NAMALWA (cell line): Measurements from ENCODE around the gene ZSWIM9.

ENCODE experiments used
- DNase-seq: peaks from one replicate; pipeline ENCODE4 v3.0.0-alpha.2; 2015; ENCODE audit warnings: low spot score

The ZSWIM9 gene

GRCh38 chr19:48169939-48170803 lies at the start of gene ZSWIM9, which contains the start of gene LIG1:
Gene ZSWIM9 (plus strand): TSS chr19:48170680. CDS start chr19:48171803, 1,123 bp downstream.
Gene LIG1 (minus strand): TSS chr19:48170344. CDS start chr19:48165566, 4,778 bp downstream.
- DNase-seq = peak; percentile 95

GRCh38 chr19:48121066-48121465 lies 49.4 kb upstream of the ZSWIM9 start:
- no peak for DNase-seq

- DNase-seq = no peak
These were observed 48.5 kb upstream of the ZSWIM9 start for GRCh38 chr19:48121909-48122371.

DNA sequence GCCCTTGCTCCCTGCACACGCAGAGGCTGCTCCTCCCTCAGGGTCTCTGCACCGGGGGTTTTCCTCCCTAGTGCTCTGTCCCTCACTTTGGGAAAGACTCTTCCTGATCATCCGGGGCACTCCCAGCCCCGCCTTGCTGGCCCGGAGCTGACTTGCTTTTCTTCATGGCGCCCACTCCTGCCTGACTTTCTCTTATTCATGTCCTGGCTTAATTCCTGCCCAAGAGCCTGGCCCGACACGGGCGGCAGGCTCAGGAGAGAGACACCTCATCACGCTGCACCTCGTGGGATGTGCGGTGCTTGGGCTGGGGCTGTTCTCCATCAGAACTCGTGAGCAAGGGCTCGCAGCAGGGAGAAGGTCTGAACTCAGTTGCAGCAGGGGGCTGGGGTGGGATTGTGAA lies 48.1 kb upstream of the ZSWIM9 start:
- DNase-seq = no peak

GRCh38 chr19:48123907-48124651 lies 46.4 kb upstream of the ZSWIM9 start:
- no peak for DNase-seq

- no peak for DNase-seq
These were observed 42.9 kb upstream of the ZSWIM9 start for GRCh38 chr19:48127561-48127960.

DNA sequence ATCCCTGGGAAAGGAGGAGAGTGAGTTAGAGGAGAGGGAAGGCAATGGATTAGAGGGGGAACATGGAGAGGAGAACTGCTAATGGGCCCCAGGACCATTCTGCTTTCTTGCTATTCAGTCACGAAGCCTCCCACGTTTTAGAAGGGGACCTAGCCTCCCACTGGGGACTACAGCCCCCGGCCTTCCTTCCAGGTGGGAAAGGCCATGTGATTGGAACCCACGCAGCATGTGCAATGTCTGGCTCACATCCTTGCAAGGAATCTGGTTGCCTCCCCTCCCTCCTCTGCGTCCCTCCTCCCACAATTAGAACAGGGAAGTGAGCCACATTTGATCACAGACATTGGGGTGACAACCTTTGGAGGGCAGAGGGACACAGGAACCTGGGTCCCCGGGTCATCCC lies 37.4 kb upstream of the ZSWIM9 start:
- no peak for DNase-seq

DNA sequence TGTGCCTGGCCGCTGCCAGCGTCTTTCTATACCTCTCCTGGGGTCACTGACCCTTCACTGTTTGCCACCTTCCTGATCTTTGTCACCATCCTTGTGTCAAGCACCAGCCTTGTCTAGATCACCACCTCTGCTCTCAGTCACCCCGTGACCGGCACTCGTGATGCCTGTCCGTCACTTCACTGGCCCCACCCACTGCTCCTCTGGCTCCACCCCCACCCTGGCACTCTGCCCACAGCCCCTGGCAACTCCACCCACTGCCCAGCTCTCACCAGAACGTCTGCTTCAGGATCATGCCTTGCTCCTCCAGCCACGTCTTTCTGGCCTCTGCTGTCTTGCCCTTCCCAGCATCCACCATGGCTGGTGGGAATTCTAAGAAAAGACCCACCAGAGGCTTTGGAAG lies 35.1 kb upstream of the ZSWIM9 start:
- peak; percentile 28 for DNase-seq

DNA sequence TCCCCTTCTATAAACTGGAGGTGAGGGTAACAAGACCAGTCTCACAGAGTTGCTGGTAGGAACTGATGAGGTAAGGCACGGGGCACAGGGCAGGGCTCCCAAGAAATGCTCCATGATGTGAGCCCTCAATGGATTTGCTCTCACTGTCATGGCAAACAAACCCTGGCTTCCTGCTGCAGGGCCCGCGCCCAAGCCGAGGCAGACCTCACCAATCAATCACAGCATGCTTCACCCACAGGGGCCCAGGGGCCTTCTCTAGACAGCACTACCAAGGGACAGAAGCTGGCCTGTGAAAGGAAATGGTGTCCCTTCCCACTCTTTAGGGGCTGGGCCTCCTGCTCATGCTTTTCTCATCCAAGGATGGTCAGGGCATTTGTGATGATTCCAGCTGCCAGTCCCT lies 33.9 kb upstream of the ZSWIM9 start:
- DNase-seq = no peak

DNA sequence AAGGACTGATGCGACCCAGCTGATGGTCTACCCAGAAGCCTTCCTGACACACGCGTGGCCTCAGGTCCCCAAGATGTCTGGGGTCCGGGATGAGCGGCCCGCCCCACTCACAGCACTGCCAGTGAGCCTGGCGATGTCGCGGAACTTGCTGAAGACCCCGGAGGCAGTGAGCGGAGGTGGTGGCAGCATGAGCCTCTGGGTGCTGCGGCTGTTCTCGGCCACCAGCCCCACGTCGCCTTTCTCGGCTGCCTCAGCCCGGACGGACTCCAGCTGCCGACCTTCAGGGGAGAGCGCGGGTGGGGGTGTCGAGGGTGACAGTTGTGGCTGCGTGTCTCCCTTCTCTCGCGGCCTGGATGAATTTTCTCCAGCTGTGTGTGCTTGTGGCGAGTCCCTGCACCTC lies 33.1 kb upstream of the ZSWIM9 start:
- DNase-seq = no peak

DNA sequence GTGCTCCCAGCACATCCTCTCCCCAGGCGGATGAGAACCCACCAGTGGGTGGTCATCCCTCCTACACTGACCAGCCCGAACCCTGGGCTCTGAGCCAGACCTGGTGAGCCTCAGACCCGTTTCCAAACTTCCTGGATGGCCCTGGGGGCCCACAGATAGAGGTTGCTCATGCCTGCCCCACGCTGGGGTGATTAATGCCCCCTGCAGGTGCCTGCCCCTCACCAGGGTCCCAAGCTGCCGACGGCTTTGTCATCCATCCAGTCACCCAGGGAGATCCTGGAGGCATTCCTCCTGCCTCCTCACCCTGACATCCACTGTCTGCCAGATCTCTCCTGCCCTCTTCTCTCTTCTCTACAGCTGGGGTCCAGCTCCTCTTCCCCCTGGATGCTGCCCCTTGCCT lies 31.4 kb upstream of the ZSWIM9 start:
- no peak for DNase-seq

DNA sequence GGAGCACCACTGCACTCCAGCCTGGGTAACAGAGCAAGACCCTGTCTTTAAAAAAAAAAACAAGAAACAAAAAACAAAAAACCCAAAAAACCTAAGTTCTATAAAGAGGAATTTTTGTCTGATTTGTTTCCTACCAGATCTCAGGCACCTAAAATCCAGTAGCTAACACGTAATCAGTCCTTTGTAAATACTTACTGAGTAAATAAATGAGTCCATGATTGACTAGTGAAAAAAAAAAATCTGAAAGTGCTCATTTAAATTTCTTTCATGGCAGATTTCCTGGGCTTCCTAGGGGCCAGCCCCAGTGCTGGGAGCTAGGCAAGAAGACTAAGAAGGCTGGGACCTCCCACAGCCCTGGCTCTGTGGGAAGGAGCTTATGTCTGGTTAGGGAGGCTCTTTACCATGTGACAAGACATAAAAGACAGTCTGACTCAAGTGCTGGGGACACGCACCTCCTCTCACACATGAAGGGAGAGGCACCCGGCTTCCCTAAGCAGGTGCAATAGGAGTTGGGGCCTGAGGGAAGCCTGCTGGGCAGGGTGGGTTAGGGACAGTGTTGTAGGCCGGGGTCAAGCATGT lies 22.8 kb upstream of the ZSWIM9 start:
- no peak for DNase-seq

DNA sequence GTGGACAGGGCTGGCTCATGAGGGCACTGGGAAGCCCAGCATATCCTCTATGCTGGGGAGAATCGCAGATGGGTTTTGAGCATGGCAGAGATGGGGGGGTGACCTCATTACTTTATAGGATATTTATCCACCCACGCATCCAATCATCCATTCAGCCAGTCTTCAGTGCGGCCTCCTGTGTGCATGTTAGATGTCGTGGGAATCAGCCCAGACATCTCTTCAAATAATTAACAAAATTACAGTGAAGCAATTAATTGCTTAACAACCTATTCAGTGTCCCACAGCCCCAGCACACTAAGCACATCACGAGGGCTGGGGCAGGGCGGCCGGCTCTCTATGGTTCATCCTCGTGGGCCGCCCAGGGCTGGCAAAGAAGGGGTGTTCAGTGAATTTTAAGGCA lies 21.9 kb upstream of the ZSWIM9 start:
- DNase-seq = no peak

DNA sequence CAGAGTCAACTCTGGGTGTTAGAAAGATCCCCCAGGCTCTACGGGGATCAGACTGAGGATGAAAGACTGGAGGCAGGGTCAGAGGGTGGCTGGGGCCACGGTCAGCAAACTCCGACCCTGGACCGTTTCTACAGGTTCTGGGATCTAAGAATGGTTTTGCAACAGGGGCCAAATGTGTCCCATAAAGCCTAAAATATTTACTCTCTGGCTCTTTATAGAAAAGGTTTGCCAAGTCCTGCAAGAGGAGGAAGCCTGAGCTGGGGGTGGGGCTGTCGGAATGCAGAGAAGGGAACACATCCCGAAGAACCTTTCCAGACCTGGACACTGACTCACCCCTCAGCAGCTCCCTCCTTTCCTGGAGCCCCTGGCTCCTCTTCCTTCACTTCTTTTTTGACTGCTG lies 21.1 kb upstream of the ZSWIM9 start:
- DNase-seq = no peak

- peak; percentile 84 for DNase-seq
These were observed 17.9 kb upstream of the ZSWIM9 start for GRCh38 chr19:48152551-48152950.

DNA sequence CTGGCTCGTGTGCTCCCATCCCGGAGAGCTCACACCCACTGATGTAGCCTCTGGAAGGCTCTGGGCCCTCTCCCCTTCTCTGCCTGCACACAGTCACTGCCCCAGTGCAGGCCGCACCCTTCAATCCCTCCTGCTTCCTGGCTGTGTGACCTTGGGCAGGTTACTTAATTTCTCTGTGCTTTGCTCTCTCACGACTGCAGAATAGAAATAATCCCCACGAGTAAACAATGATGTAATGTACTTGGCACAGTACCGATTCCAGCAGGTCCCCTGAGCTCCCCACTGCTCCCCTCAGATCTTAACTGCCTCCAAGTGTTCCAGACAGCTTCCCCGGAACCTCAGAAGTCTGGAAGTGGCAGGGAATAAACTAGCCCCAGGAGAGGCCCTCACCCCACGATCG lies 16.5 kb upstream of the ZSWIM9 start:
- no peak for DNase-seq

GRCh38 chr19:48158210-48158790 lies 12.2 kb upstream of the ZSWIM9 start:
- DNase-seq = no peak

DNA sequence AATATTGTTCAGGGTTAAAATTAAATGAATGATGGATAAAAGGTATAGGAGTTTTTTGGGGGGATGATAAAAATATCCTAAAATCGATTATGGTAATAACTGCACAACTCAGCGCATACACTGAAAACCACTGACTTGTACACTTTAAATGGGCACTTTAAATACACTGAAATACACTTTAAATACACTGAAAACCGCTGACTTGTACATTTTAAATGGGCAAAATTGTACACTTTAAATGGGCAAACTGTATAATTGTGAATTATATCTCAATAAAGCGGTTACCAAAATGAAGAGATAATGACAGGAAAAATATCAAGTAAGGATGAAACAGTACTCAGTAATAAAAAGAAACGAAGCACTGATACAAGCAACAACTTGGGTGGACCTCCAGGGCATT lies 1.8 kb upstream of the ZSWIM9 start:
- no peak for DNase-seq

- DNase-seq = peak; percentile 72
These were observed 922 bp upstream of the ZSWIM9 start for GRCh38 chr19:48169578-48169938.

- peak; percentile 80 for DNase-seq
These were observed 402 bp downstream of the ZSWIM9 start for GRCh38 chr19:48170817-48171347.

DNA sequence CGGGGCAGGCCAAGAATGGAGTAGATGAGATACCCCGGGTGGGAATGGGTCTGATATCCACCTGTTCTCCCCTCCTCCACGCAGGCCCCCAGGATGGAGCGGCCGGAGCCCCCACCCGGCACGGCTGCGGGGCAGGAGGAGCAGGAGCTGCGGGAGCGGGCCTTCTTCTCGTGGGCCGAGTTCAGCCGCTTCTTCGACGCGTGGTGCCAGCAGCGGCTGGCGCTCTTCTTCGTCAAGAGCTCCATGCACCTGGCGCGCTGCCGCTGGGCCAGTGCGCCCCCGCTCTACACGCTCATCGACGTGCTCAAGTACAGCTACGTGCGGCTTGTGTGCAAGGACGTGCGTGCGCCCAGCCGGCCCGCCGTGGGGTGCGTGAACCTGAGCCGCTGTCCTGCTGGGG lies 1.2 kb downstream of the ZSWIM9 start:
- DNase-seq = no peak

GRCh38 chr19:48174445-48175030 lies 4.1 kb downstream of the ZSWIM9 start:
- no peak for DNase-seq
